Heart left ventricle (tissue), 16 donors: ENCODE data around the gene TGFB1I1. TPM values are rescaled to one million over a fixed set of nuclear protein-coding genes. Genes with fewer than 3 reads are reported as not detected.

ENCODE experiments used
- ATAC-seq, 4 donors: fragments of 200-7000 bp; cut with Tn5 transposase; one replicate each; pipeline ENCODE4 v1.9.1; 2020 to 2022; ENCODE audit warnings: moderate library complexity in 4 of 4, mild to moderate bottlenecking in 3 of 4, moderate number of reproducible peaks in 1 of 4
- DNase-seq, 5 donors: peaks; one replicate each; pipeline ENCODE4 v3.0.0-alpha.2; 2020
- H3K27ac ChIP-seq, 12 donors: fragments of 200-600 bp; sonication (generic) in 4 of 12; one replicate each; pipeline versions ENCODE4 v1.5.0 to v1.8.0; 2016 to 2022; ENCODE audit warnings: mild to moderate bottlenecking in 2 of 12
- H3K27me3 ChIP-seq, 9 donors: fragments of 200-600 bp; sonication (generic) in 2 of 9; one replicate each; pipeline versions ENCODE4 v1.5.1 to v1.8.0; 2016 to 2022; ENCODE audit warnings: mild to moderate bottlenecking in 3 of 9
- H3K36me3 ChIP-seq, 9 donors: fragments of 200-600 bp; sonication (generic) in 2 of 9; one replicate each; pipeline versions ENCODE4 v1.5.0 to v1.8.0; 2018 to 2022; ENCODE audit warnings: mild to moderate bottlenecking in 2 of 9
- H3K4me1 ChIP-seq, 12 donors: fragments of 200-600 bp; sonication (generic) in 4 of 12; one replicate each; pipeline versions ENCODE4 v1.5.0 to v1.8.0; 2016 to 2022; ENCODE audit warnings: mild to moderate bottlenecking in 3 of 12
- H3K4me3 ChIP-seq, 12 donors: fragments of 200-600 bp; sonication (generic) in 4 of 12; one replicate each; pipeline versions ENCODE4 v1.5.0 to v1.8.0; 2017 to 2022; ENCODE audit warnings: mild to moderate bottlenecking in 9 of 12, moderate library complexity in 4 of 12
- H3K9me3 ChIP-seq, 12 donors: fragments of 200-600 bp; sonication (generic) in 4 of 12; one replicate each; pipeline versions ENCODE4 v1.5.0 to v1.8.0; 2016 to 2022; ENCODE audit warnings: mild to moderate bottlenecking in 1 of 12
- CTCF ChIP-seq, 12 donors: fragments of 200-600 bp; sonication (generic) in 4 of 12; IDR thresholded peaks; one replicate each; pipeline versions ENCODE4 v1.5.0 to v1.8.0; 2018 to 2022; ENCODE audit warnings: antibody characterized with exemption in 12 of 12, mild to moderate bottlenecking in 5 of 12
- POLR2A ChIP-seq, 2 donors: fragments of 450-650 bp; IDR thresholded peaks; one replicate each; pipeline ENCODE4 v1.6.1; 2017; ENCODE audit warnings: antibody characterized with exemption in 2 of 2, mild to moderate bottlenecking in 2 of 2, moderate library complexity in 2 of 2
- WGBS, 4 donors: extraction: QIAGEN DNeasy Blood & Tissue Kit in 2 of 4; methylation state at CpG; one replicate each; pipeline versions ENCODE4 v1.1.5 to v1.1.7; 2013 to 2018; 5-methylcytosine and 5-hydroxymethylcytosine counted together
- intact Hi-C, 10 donors: fragments of 100-400 bp; cut with DNase I; formaldehyde crosslinking; loops; one replicate each; pipeline versions ENCODE4 v1.11.1 to v1.14.2; 2022
- polyA plus RNA-seq, 2 donors: library from polyadenylated mRNA; stranded (reverse); fragments of 200-250 nt; gene quantifications; one replicate each; pipeline ENCODE4 v1.2.3, GENCODE V29; 2013
- total RNA-seq, 9 donors: library from RNA; depleted of rRNA in 2 of 9; stranded (reverse); fragments of >200 nt in 2 of 9; fragmentation: NEBNext Ultra II Directional in 3 of 9; extraction: Animal tissue kit (Norgen Biotek cat#: 25700) in 3 of 9; gene quantifications; one replicate each; pipeline versions ENCODE4 v1.1.0 to v1.2.4, GENCODE V29; 2016 to 2023
- donor health status: ischemic (EF 13 %, LVEDD 7.1; RV severe dilation, severe dysfunction).
- donor health status: healthy with polysubstance abuse.
- donor health status: DM: no; HTN: yes; CAD: no.
- donor health status: DM: no; HTN: no; CAD: no.
- donor health status: ischemic (EF 25% LVEDD 6.9; RV normal size, moderate dysfunction).
- donor health status: ischemic (EF 25% LVEDD 5.7; RV mildly dilated, moderate dysfunction).
- donor health status: healthy.
- donor health status: DM: yes; HTN: yes; CAD: no.
- donor health status: ischemic (EF 35%, LVEDD 5.7; RV mildly dilated, moderate dysfunction).
- donor health status: nonischemic (EF 11% LVEDD 7.7; RV severe dilation, severe dysfunction).
- donor health status: DM: yes; HTN: yes; CAD: no.
- donor health status: PGD.
- donor health status: ischemic (EF 29% LVEDD 5.4; RV normal size, mild dysfunction).
- donor health status: nonischemic (EF 23%, LVEDD 6.1; RV moderate dilation, normal function).

Gene TGFB1I1
- total and polyA plus RNA-seq, 11 donors, result 12.9 to 37.7 (median 19.5) TPM

GRCh38 chr16:31477220-31478216 lies 5.6 kb downstream of the TGFB1I1 start:
- TF ChIP-seq POLR2A (IDR thresholded peaks at IDR 0.05), result no peak
- no peak for TF ChIP-seq CTCF (IDR thresholded peaks at IDR 0.05)
- H3K9me3 ChIP-seq, result no peaks in the 10 kb centered on the region
- H3K36me3 ChIP-seq, result peaks cover 0 to 50% (median 39%) of the 10 kb centered on the region in 9 donors
- DNase-seq (peak in 1 of 5 donors; percentile 72), ATAC-seq (peak in 1 of 4 donors; percentile 4)
- peaks cover 0 to 2% (median 0%) of the 10 kb centered on the region in 9 donors for H3K27me3 ChIP-seq
- peak overlapping the region in 5 of 12 donors; percentile 9 to 56 (median 24) for H3K4me3 ChIP-seq
- intact Hi-C loops, result no loop called here
- 75 to 84% (median 82%) methylated on average over 61 to 67 of the region's 67 CpGs for WGBS, 4 donors
- H3K4me1 ChIP-seq, result peaks cover 0 to 24% (median 12%) of the 10 kb centered on the region in 12 donors
- peak overlapping the region in 1 of 12 donors; percentile 72 for H3K27ac ChIP-seq

GRCh38 chr16:31478956-31479355 lies 7.0 kb downstream of the TGFB1I1 start:
- intact Hi-C loops, result no loop called here
- DNase-seq, result no peak
- WGBS, 4 donors, result 81 to 100% (median 87%) methylated on average over 3 of the region's 3 CpGs
- no peak for TF ChIP-seq CTCF (IDR thresholded peaks at IDR 0.05)
- no peak for TF ChIP-seq POLR2A (IDR thresholded peaks at IDR 0.05)
- Histone ChIP-seq H3K9me3 (no peaks in the 10 kb centered on the region), H3K27me3 (no peaks in the 10 kb centered on the region), H3K4me1 (peaks cover 0 to 18% (median 5%) of the 10 kb centered on the region in 12 donors), H3K27ac (peak overlapping the region in 1 of 12 donors; percentile 20), H3K36me3 (peaks cover 0 to 42% (median 34%) of the 10 kb centered on the region in 9 donors), H3K4me3 (no peak overlapping the region)
- no peak for ATAC-seq

GRCh38 chr16:31479751-31480150 lies 7.8 kb downstream of the TGFB1I1 start:
- intact Hi-C loops, result loop anchor here in 1 of 10 donors (10.0 kb wide), 1 partner anchor 225 kb away; no protein-coding TSS in a partner anchor
- no peak for TF ChIP-seq CTCF (IDR thresholded peaks at IDR 0.05)
- no peak for TF ChIP-seq POLR2A (IDR thresholded peaks at IDR 0.05)
- Histone ChIP-seq H3K36me3 (peaks cover 0 to 34% (median 26%) of the 10 kb centered on the region in 9 donors), H3K27ac (no peak overlapping the region), H3K27me3 (no peaks in the 10 kb centered on the region), H3K9me3 (no peaks in the 10 kb centered on the region), H3K4me1 (peaks cover 0 to 18% (median 5%) of the 10 kb centered on the region in 12 donors), H3K4me3 (no peak overlapping the region)
- 67 to 82% (median 72%) methylated on average over 9 of the region's 9 CpGs for WGBS, 4 donors
- no peak for ATAC-seq
- DNase-seq, result no peak
